Stimulated activated CD8-positive, alpha-beta memory T cell treated with anti-CD3 and anti-CD28 coated beads, Interleukin-12 subunit alpha, Interleukin-12 subunit beta, amount 100 ng/mL, for 24 hours (primary cell): ENCODE results near the gene APMAP.

Source experiments
- DNase-seq: peaks from one replicate; pipeline ENCODE4 v3.0.0-alpha.2; 2020; ENCODE audit errors: extremely low read depth

The APMAP gene

GRCh38 chr20:24966317-24967012, 26.1 kb downstream of the APMAP start:
- no peak for DNase-seq

GRCh38 chr20:24965065-24965919, 27.3 kb downstream of the APMAP start:
- DNase-seq, result no peak

- no peak for DNase-seq
Observed at GRCh38 chr20:24964506-24964840, 28.1 kb downstream of the APMAP start.

GRCh38 chr20:24963672-24964505, 28.7 kb downstream of the APMAP start:
- DNase-seq, result no peak

- no peak for DNase-seq
Observed at GRCh38 chr20:24962510-24962909, 30.0 kb downstream of the APMAP start.

- DNase-seq, result no peak
Observed at GRCh38 chr20:24962182-24962492, 30.4 kb downstream of the APMAP start.

- DNase-seq, result no peak
Observed at GRCh38 chr20:24961384-24962181, 31.0 kb downstream of the APMAP start.

GRCh38 chr20:24960861-24961260, 31.7 kb downstream of the APMAP start:
- DNase-seq, result no peak

GRCh38 chr20:24960302-24960801, 32.2 kb downstream of the APMAP start:
- no peak for DNase-seq

- DNase-seq, result no peak
Observed at GRCh38 chr20:24959591-24960301, 32.8 kb downstream of the APMAP start.

- no peak for DNase-seq
Observed at GRCh38 chr20:24958506-24959385, 33.8 kb downstream of the APMAP start.

GRCh38 chr20:24957326-24958016, 35.1 kb downstream of the APMAP start:
- DNase-seq, result no peak

GRCh38 chr20:24956001-24956841, 36.3 kb downstream of the APMAP start:
- DNase-seq, result no peak

GRCh38 chr20:24955045-24955444, 37.5 kb downstream of the APMAP start:
- DNase-seq, result no peak

GRCh38 chr20:24954566-24954965, 38.0 kb downstream of the APMAP start:
- no peak for DNase-seq

- DNase-seq, result no peak
Observed at GRCh38 chr20:24954151-24954550, 38.4 kb downstream of the APMAP start.

- DNase-seq, result no peak
Observed at GRCh38 chr20:24953621-24954133, 38.9 kb downstream of the APMAP start.

GRCh38 chr20:24953209-24953575, 39.4 kb downstream of the APMAP start:
- DNase-seq, result no peak
